K562 (cell line): ENCODE results near the gene SBNO1. TPM values are rescaled to one million over a fixed set of nuclear protein-coding genes. Genes with fewer than 3 reads are reported as not detected.
"Not testable (repeated sequence)": the region's sequence is repeated elsewhere in the genome, so short reads cannot be mapped to it uniquely, and the experiment has no call there.

Experiments used
- ATAC-seq: fragments of 200-7000 bp; cut with Tn5 transposase; 3 replicates; pipeline ENCODE4 v1.9.1; 2020; ENCODE audit warnings: moderate library complexity
- BruUV-seq: library from RNA; stranded (reverse); fragments of 400-500 nt; replicated peaks from 2 replicates; lab custom pipeline; 2021; lab: Mats Ljungman, UMichigan
- CTCF ChIA-PET: fragments of 300-600 bp; formaldehyde crosslinking; extraction: SDS; loops from one replicate; lab custom pipeline; 2021; ENCODE audit warnings: low intra/inter-chr PET ratio; lab: Yijun Ruan, JAX
- POLR2A ChIA-PET: fragments of 300-600, 350-650 bp; sonication (Branson Sonifier 250); formaldehyde crosslinking; extraction: SDS; loops from one replicate; lab custom pipeline; 2021; ENCODE audit warnings: antibody characterized with exemption, inconsistent platforms; lab: Yijun Ruan, JAX
- DNase-seq, 4 experiments: peaks; one replicate each; pipeline versions ENCODE4 v3.0.0 to v3.0.0-alpha.2; 2011 to 2018; ENCODE audit warnings: low spot score in 3 of 4, mixed read lengths in 3 of 4; ENCODE audit errors: extremely low read depth in 1 of 4
- FAIRE-seq: peaks from 2 replicates; lab custom pipeline; 2011; peaks lifted over from hg19 to GRCh38; lab: Jason Lieb, UNC
- H2AFZ ChIP-seq: 2 replicates; pipeline ENCODE4 v1.6.0; 2011; ENCODE audit warnings: low read depth, low read length, control low read depth, inconsistent platforms
- H3K27ac ChIP-seq: fragments of 200-600 bp; 3 replicates; pipeline ENCODE4 v1.8.0; 2011; ENCODE audit warnings: low read depth, mild to moderate bottlenecking, control low read depth, inconsistent platforms, low read length, moderate library complexity, mixed read lengths; ENCODE audit errors: extremely low read depth
- H3K27me3 ChIP-seq, 2 experiments: fragments of 300-600 bp in 1 of 2; 2 replicates in 1 of 2; 3 replicates in 1 of 2; pipeline versions ENCODE4 v1.6.0 to v1.8.0; 2011; ENCODE audit warnings: inconsistent platforms in 2 of 2, low read length in 2 of 2, mild to moderate bottlenecking in 1 of 2, mixed read lengths in 1 of 2, moderate library complexity in 1 of 2; ENCODE audit not compliant: control insufficient read depth in 2 of 2, insufficient read depth in 2 of 2
- H3K36me3 ChIP-seq: fragments of 300-600 bp; 3 replicates; pipeline ENCODE4 v1.8.0; 2011; ENCODE audit warnings: mild to moderate bottlenecking, low read length, inconsistent platforms; ENCODE audit not compliant: control insufficient read depth, insufficient read depth
- H3K4me1 ChIP-seq, 2 experiments: fragments of 200-600 bp in 1 of 2; replicated peaks in 1 of 2; 2 replicates in 1 of 2; 3 replicates in 1 of 2; pipeline versions ENCODE4 v1.5.1 to v1.8.0; 2011; ENCODE audit warnings: inconsistent platforms in 2 of 2, low read length in 2 of 2, mild to moderate bottlenecking in 1 of 2, mixed read lengths in 1 of 2, moderate library complexity in 1 of 2; ENCODE audit not compliant: control insufficient read depth in 2 of 2, insufficient read depth in 2 of 2
- H3K4me2 ChIP-seq: 2 replicates; pipeline ENCODE4 v1.6.1; 2011; ENCODE audit warnings: low read length, control low read depth, inconsistent platforms, mixed read lengths; ENCODE audit not compliant: insufficient read depth
- H3K4me3 ChIP-seq: fragments of 200-600 bp; sonication (generic), shearing (Covaris generic); 2 replicates; pipeline ENCODE4 v1.5.1; 2016; ENCODE audit warnings: control low read depth, inconsistent platforms
- H3K79me2 ChIP-seq: fragments of 200-600 bp; 3 replicates; pipeline ENCODE4 v1.8.0; 2011; ENCODE audit warnings: low read length, inconsistent platforms; ENCODE audit not compliant: control insufficient read depth, insufficient read depth
- H3K9ac ChIP-seq, 2 experiments: 2 replicates each; pipeline versions ENCODE4 v1.6.0 to v1.6.1; 2011; ENCODE audit warnings: low read depth in 2 of 2, low read length in 2 of 2, control low read depth in 1 of 2, inconsistent platforms in 1 of 2, mild to moderate bottlenecking in 1 of 2, mixed read lengths in 1 of 2; ENCODE audit not compliant: insufficient read depth in 1 of 2
- H3K9me1 ChIP-seq: one replicate; pipeline ENCODE4 v1.6.0; 2011; ENCODE audit warnings: inconsistent platforms, mild to moderate bottlenecking, low read length, moderate library complexity; ENCODE audit not compliant: control insufficient read depth, insufficient read depth
- H3K9me3 ChIP-seq: replicated peaks from 2 replicates; pipeline ENCODE4 v1.5.1; 2011; ENCODE audit warnings: low read depth, low read length, inconsistent platforms; ENCODE audit not compliant: control insufficient read depth, insufficient read depth
- H4K20me1 ChIP-seq: replicated peaks from 2 replicates; pipeline ENCODE4 v1.6.1; 2011; ENCODE audit warnings: low read length, inconsistent platforms, mixed read lengths; ENCODE audit not compliant: control insufficient read depth, insufficient read depth
- CHAMP1 ChIP-seq: fragments of 450-650 bp; IDR thresholded peaks from 2 replicates; pipeline ENCODE4 v1.6.1; 2016; ENCODE audit warnings: mild to moderate bottlenecking
- MIER1 ChIP-seq: fragments of 450-650 bp; IDR thresholded peaks from 2 replicates; pipeline ENCODE4 v1.6.1; 2016; ENCODE audit warnings: antibody characterized with exemption, mild to moderate bottlenecking, low read depth
- PHB2 ChIP-seq: fragments of 450-650 bp; IDR thresholded peaks from 2 replicates; pipeline ENCODE4 v1.6.1; 2017; ENCODE audit warnings: low read depth
- POLR3G ChIP-seq: IDR thresholded peaks from 2 replicates; pipeline ENCODE4 v1.6.1; 2011; ENCODE audit not compliant: insufficient read length, insufficient replicate concordance; ENCODE audit errors: extremely low read depth
- PRPF4 ChIP-seq: fragments of 200-400 bp; formaldehyde crosslinking; IDR thresholded peaks from one replicate; pipeline ENCODE4 v1.6.1; 2017; ENCODE audit warnings: low read length, low read depth, mild to moderate bottlenecking; ENCODE audit not compliant: insufficient read depth, poor library complexity, severe bottlenecking
- PTTG1 ChIP-seq: fragments of 450-650 bp; IDR thresholded peaks from 2 replicates; pipeline ENCODE4 v1.6.1; 2016; ENCODE audit warnings: low read depth, mild to moderate bottlenecking, missing genetic modification characterization, missing compliant biosample characterization
- RBFOX2 ChIP-seq: fragments of 200-400 bp; formaldehyde crosslinking; IDR thresholded peaks from 2 replicates; pipeline ENCODE4 v1.6.1; 2017; ENCODE audit warnings: low read depth, mild to moderate bottlenecking, low read length, moderate library complexity
- SMAD4 ChIP-seq: fragments of 250-450 bp; sonication (Bioruptor Pico); conservative IDR thresholded peaks from 2 replicates; pipeline ENCODE4 v1.8.0; 2021; ENCODE audit warnings: inconsistent platforms, mild to moderate bottlenecking, moderate library complexity
- ZBTB8A ChIP-seq: fragments of 450-650 bp; IDR thresholded peaks from 2 replicates; pipeline ENCODE4 v1.6.1; 2018; ENCODE audit warnings: mild to moderate bottlenecking, moderate library complexity; ENCODE audit not compliant: partially characterized antibody
- ZNF197 ChIP-seq: fragments of 200-800 bp; sonication (Bioruptor generic); IDR thresholded peaks from 2 replicates; pipeline ENCODE4 v1.6.1; 2016; ENCODE audit warnings: low read depth, missing genetic modification characterization, missing compliant biosample characterization
- WGBS: fragments of 100-300 bp; shearing (Covaris generic); methylation state at CpG from one replicate; pipeline ENCODE4 v1.1.6; 2016; ENCODE audit warnings: low coverage, mixed read lengths; ENCODE audit not compliant: insufficient coverage; ENCODE audit errors: missing lambda C conversion rate; 5-methylcytosine and 5-hydroxymethylcytosine counted together
- in situ Hi-C: fragments of 300-500 bp; cut with MboI; formaldehyde crosslinking; loops from 4 replicates; pipeline ENCODE4 v1.15.0; 2018; ENCODE audit warnings: inconsistent platforms, mixed read lengths
- intact Hi-C: fragments of 100-400 bp; cut with micrococcal nuclease; formaldehyde crosslinking; loops from 2 replicates; pipeline ENCODE4 v1.14.2; 2022
- polyA plus RNA-seq, 8 experiments: library from polyadenylated mRNA; depleted of rRNA in 4 of 8; stranded (reverse) in 5 of 8; unstranded in 3 of 8; fragments of >200 nt; fragmentation: Nextera tagmentation in 2 of 8; fragmentation: Illumina TruSeq in 1 of 8; extraction: Ambion mirVana in 2 of 8; extraction: Trizol in 1 of 8; gene quantifications; 2 replicates each; pipeline versions ENCODE4 v1.2.1 to v1.2.3, GENCODE V29; 2011 to 2014; ENCODE audit warnings: inconsistent platforms in 1 of 8, missing spikeins in 1 of 8
- total RNA-seq, 7 experiments: library from RNA; depleted of rRNA in 6 of 7; stranded (reverse); fragments of >200 nt in 6 of 7; fragmentation: Illumina TruSeq in 2 of 7; extraction: Trizol in 2 of 7; gene quantifications; 2 replicates each; pipeline versions ENCODE4 v1.2.1 to v1.2.3, GENCODE V29; 2011 to 2021; ENCODE audit warnings: low replicate concordance in 1 of 7

The SBNO1 gene
- total and polyA plus RNA-seq, 9 of the 15 experiments (the other 6 are each of a cell fraction or from before 2014, with no cell fraction given) = 14.9 to 77.1 (median 35.9) TPM

GRCh38 chr12:123371667-123372368 is 7.2 kb upstream of the SBNO1 start:
- H3K9me3 ChIP-seq, H3K9me1 ChIP-seq, in situ Hi-C loops, H3K79me2 ChIP-seq, CTCF ChIA-PET, H3K9ac ChIP-seq, H3K36me3 ChIP-seq, H3K4me2 ChIP-seq, FAIRE-seq, H2AFZ ChIP-seq, H4K20me1 ChIP-seq, BruUV-seq, H3K27ac ChIP-seq, ATAC-seq, DNase-seq, H3K4me3 ChIP-seq, H3K27me3 ChIP-seq, intact Hi-C loops: not testable (repeated sequence)
- peaks cover 37 to 40% of the 10 kb centered on the region in 2 experiments for H3K4me1 ChIP-seq
- 0 out of 2 replicates have a peak, but pooled peaks have one; percentile 11 for TF ChIP-seq SMAD4 (CRISPR knock-in tag)
- 0 out of 2 replicates have a peak, but pooled peaks have one; percentile 28 for TF ChIP-seq RBFOX2
- POLR2A ChIA-PET = interaction anchor here (0.7 kb wide), 1 partner anchor 12 kb away, joined by 4 read pairs; the partner anchor contains the start of gene KMT5A
- WGBS = 79% methylated on average over 19 of the region's 48 CpGs

- DNase-seq (peak in 1 of 4 experiments; percentile 49), FAIRE-seq (peak; percentile 15), ATAC-seq (no peak)
- no peaks in the 10 kb centered on the region for H3K9me3 ChIP-seq
- ChIA-PET CTCF (no interaction called here), POLR2A (interaction anchor here (0.6 to 1.3 kb wide), 2 partner anchors 14 to 90 kb away, joined by 3 to 6 read pairs; partner anchors contain the start of gene KMT5A)
- no peaks in the 10 kb centered on the region for H4K20me1 ChIP-seq
- intact Hi-C loops (no loop called here), in situ Hi-C loops (no loop called here)
- peak overlapping the region; percentile 62; the same call in 1 of the 2 replicates for H2AFZ ChIP-seq
- peaks cover 4% of the 10 kb centered on the region for H3K79me2 ChIP-seq
- H3K27ac ChIP-seq = peak overlapping the region; percentile 46; the same call in 1 of the 3 replicates
- peaks cover 28 to 43% of the 10 kb centered on the region in 2 experiments for H3K4me1 ChIP-seq
- H3K9me1 ChIP-seq = no peaks in the 10 kb centered on the region
- peak overlapping the region in 1 of 2 experiments; percentile 77; a peak in 1 of 4 replicates for H3K9ac ChIP-seq
- WGBS = 17% methylated on average over 5 of the region's 5 CpGs
- H3K36me3 ChIP-seq = no peaks in the 10 kb centered on the region
- BruUV-seq = no TSS peak
- peak overlapping the region; percentile 13; the same call in 1 of the 2 replicates for H3K4me2 ChIP-seq
- no peaks in the 10 kb centered on the region for H3K27me3 ChIP-seq
- no peak overlapping the region for H3K4me3 ChIP-seq
- TF ChIP-seq CHAMP1 (no peak), PRPF4 (no peak), ZNF197 (CRISPR knock-in tag) (no peak), ZBTB8A (no peak), PHB2 (no peak), PTTG1 (tag) (no peak), POLR3G (no peak), MIER1 (no peak)
Measured at GRCh38 chr12:123369229-123369628, 4.6 kb upstream of the SBNO1 start.
